Activated CD4-positive, CD25-positive, alpha-beta regulatory T cell treated with anti-CD3 and anti-CD28 coated beads, Interleukin-2, amount 50 U/mL, for 24 hours (primary cell): ENCODE measurements around the gene BMAL1.
"Not testable (repeated sequence)": the region's sequence is repeated elsewhere in the genome, so short reads cannot be mapped to it uniquely, and the experiment has no call there.

ENCODE experiments used
- ATAC-seq, 2 donors: fragments of 150-1000 bp; cut with Tn5 transposase; one replicate each; pipeline ENCODE4 v1.10.0; 2021; ENCODE audit warnings: mild to moderate bottlenecking in 1 of 2, moderate library complexity in 1 of 2

The BMAL1 gene

GRCh38 chr11:13386567-13386966, 109.0 kb downstream of the BMAL1 start:
- no peak for ATAC-seq

DNA sequence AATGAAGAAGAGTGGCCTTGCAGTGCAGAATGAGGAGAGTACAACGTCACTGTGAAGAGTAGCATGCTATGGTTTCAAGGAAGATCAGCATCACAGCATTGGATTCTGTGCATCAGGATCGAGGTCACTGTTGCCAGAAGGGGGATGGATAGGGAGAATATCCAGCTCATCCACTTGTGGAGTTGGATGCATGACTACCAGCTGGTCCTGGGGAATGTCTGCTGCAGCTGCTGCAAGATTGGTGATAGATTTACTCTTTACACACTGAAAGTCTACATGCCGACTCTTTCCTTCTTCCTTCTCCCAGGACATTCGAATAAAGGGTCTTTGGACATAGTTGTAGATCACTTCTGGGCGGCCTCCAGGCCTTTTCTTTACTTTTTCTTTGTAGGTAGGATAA, 111.2 kb downstream of the BMAL1 start:
- ATAC-seq = no peak

DNA sequence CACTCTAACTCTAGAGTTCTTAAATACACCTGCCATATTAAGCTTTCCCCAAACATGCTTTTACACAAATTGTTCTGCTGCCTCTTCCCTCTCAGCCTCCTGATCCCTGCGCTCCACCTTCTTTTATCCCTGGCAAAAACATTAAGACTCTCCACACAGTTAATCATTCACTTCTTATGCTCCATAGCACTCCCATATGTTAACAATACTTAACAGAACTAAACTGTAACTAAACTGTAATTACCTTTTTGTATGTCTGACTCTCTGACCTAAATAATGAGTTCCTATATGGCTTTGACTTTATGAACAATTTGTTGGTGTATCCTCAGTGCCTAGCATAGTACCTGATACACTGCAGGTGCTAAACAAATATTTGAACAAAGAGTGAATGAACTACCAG, 113.6 kb downstream of the BMAL1 start:
- ATAC-seq = no peak

- not testable (repeated sequence) for ATAC-seq
Observed at GRCh38 chr11:13398335-13398734, 120.7 kb downstream of the BMAL1 start.

- ATAC-seq = no peak
Observed at GRCh38 chr11:13405220-13405619, 127.6 kb downstream of the BMAL1 start.

DNA sequence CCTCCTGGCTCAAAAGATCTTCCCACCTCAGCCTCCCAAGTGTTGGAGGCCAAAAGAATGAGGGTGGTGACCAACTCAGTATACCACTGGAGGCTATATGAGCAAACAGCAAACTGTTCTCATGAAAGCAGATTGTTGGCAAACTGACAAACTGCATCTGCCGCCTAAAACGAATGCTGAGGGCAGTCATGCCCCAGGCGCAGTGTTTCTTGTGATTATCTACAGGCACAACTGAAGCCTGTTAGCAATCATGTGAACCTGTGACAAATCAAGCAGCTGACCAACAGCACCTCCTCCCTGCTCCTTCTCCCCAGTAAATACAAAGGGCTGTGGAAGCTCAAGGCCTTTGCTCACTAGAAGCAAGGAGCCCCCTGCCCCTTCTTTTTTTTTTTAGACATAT, 137.6 kb downstream of the BMAL1 start:
- no peak for ATAC-seq

DNA sequence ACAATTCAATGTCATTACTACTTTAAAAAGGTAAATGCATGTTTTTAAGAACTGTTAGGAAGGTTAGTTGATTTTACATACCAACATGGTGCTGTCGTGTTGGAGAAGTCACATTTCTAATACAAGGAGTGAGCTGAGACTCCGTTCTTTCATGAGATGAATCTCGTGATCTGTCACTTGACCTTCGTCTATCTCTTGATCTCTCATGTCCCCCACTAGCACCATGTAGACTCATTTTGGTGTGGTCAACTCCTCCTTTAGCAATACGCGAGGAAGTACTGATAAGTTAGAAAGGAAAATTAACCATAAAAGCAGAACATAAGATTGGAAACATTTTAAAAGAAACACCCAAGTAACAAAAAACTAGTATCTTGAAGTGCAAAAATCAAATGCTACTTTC, 144.0 kb downstream of the BMAL1 start:
- no peak for ATAC-seq

DNA sequence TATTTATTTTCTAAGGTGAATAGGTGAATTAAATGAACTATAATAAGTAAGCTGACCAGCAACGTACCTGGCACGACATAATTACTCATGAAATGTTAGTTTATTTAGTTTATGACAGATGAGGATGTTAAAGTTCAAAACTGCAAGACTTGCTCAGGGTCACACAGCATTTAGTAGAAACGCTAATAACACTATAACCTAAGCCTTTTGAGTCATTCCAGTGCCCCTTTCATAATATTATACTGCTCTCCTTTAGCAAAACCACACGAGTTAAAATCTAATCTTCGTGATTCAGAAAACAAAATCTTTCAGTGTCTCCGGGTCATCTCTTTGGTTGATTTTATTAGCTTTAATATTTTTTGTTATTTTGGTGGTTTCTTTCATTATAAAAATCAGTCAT, 145.8 kb downstream of the BMAL1 start:
- ATAC-seq = no peak

GRCh38 chr11:13427440-13427839, 149.8 kb downstream of the BMAL1 start:
- no peak for ATAC-seq

DNA sequence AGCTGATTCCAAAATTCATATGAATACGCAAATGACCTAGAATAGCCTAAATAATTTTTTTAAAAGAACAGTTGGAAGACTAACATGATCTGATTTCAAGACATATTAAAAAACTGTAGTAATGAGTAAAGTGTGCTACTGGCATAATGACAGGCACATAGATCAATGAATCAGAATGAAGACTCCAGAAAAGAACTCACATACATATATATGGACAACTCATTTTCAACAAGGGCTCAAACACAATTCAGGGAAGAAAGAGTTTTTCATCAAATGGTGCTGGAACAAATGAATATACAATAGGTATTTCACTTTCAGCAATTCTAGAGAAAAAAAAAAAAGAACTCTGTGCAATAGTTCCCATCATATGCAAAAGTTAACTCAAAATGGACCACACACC, 151.7 kb downstream of the BMAL1 start:
- no peak for ATAC-seq

DNA sequence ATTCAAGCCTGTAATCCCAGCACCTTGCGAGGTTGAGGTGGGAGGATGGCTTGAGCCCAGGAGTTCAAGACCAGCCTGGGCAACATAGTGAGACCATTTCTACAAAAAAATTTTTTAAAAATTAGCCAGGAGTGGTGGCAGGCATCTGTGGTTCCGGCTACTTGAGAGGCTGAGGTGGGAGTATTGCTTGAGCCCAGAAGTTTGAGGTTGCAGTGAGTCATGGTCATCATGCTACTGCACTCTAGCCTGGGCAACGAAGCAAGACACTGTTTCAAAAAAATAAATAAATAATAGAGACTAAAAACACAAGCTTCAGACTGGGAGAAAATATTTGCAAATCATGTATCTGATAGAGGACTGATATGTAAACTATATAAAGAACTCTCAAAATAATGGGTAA, 152.2 kb downstream of the BMAL1 start:
- ATAC-seq = no peak

GRCh38 chr11:13433437-13433836, 155.8 kb downstream of the BMAL1 start:
- no peak for ATAC-seq

- ATAC-seq = no peak
Observed at GRCh38 chr11:13434247-13435205, 156.9 kb downstream of the BMAL1 start.

- ATAC-seq = not testable (repeated sequence)
Observed at GRCh38 chr11:13436836-13437235, 159.2 kb downstream of the BMAL1 start.
